Neural cell (in vitro differentiated cells): ENCODE data around the gene BCKDK. TPM values are rescaled to one million over a fixed set of nuclear protein-coding genes. Genes with fewer than 3 reads are reported as not detected.

Experiments used
- H2AFZ ChIP-seq: fragments of 200-600, 300-800 bp; sonication (generic), shearing (Covaris generic); 2 replicates; pipeline ENCODE4 v1.6.0; 2014; ENCODE audit warnings: low read depth, mild to moderate bottlenecking, antibody characterized with exemption, low read length, moderate library complexity
- H3F3A ChIP-seq: fragments of 200-600 bp; shearing (Covaris generic); 2 replicates; pipeline ENCODE4 v1.6.1; 2016; ENCODE audit warnings: mild to moderate bottlenecking, moderate library complexity, mixed read lengths, antibody characterized with exemption, low read length; ENCODE audit not compliant: insufficient read depth, poor library complexity, severe bottlenecking
- H3K27ac ChIP-seq: fragments of 200-600, 300-800 bp; sonication (generic), shearing (Covaris generic); 2 replicates; pipeline ENCODE4 v1.5.1; 2014; ENCODE audit warnings: mild to moderate bottlenecking, low read length, moderate library complexity
- H3K27me3 ChIP-seq: fragments of 300-800, 200-600 bp; sonication (generic), shearing (Covaris generic); 2 replicates; pipeline ENCODE4 v1.6.0; 2014; ENCODE audit warnings: mild to moderate bottlenecking, low read depth, low read length, moderate library complexity; ENCODE audit not compliant: insufficient read depth
- H3K36me3 ChIP-seq: fragments of 300-800, 200-600 bp; sonication (generic), shearing (Covaris generic); 2 replicates; pipeline ENCODE4 v1.5.1; 2014; ENCODE audit warnings: mild to moderate bottlenecking, antibody characterized with exemption, low read length, moderate library complexity; ENCODE audit not compliant: insufficient read depth
- H3K4me2 ChIP-seq: fragments of 300-800, 200-600 bp; sonication (generic), shearing (Covaris generic); 2 replicates; pipeline ENCODE4 v1.6.0; 2014; ENCODE audit warnings: mild to moderate bottlenecking, low read length
- H3K4me3 ChIP-seq: fragments of 300-800, 200-600 bp; sonication (generic), shearing (Covaris generic); 2 replicates; pipeline ENCODE4 v1.5.1; 2014; ENCODE audit warnings: mild to moderate bottlenecking, low read length, moderate library complexity
- H3K79me2 ChIP-seq: fragments of 200-600 bp; shearing (Covaris generic); replicated peaks from 2 replicates; pipeline ENCODE4 v1.6.0; 2014; ENCODE audit warnings: mild to moderate bottlenecking, low read length, moderate library complexity; ENCODE audit not compliant: insufficient read depth
- H3K9ac ChIP-seq: fragments of 300-800, 200-600 bp; sonication (generic), shearing (Covaris generic); 2 replicates; pipeline ENCODE4 v1.6.1; 2016; ENCODE audit warnings: mild to moderate bottlenecking, low read length, mixed read lengths
- H3K9me2 ChIP-seq: fragments of 200-600 bp; shearing (Covaris generic); 2 replicates; pipeline ENCODE4 v1.6.1; 2016; ENCODE audit warnings: mild to moderate bottlenecking, low read length, mixed read lengths; ENCODE audit not compliant: insufficient read depth
- H3K9me3 ChIP-seq: fragments of 200-600, 300-800 bp; sonication (generic), shearing (Covaris generic); 2 replicates; pipeline ENCODE4 v1.6.1; 2016; ENCODE audit warnings: mild to moderate bottlenecking, mixed run types, low read length, moderate library complexity, mixed read lengths
- H4K20me1 ChIP-seq: fragments of 200-600 bp; shearing (Covaris generic); 2 replicates; pipeline ENCODE4 v1.6.1; 2016; ENCODE audit warnings: mild to moderate bottlenecking, mixed run types; ENCODE audit not compliant: insufficient read depth
- EP300 ChIP-seq: fragments of 450-650 bp; conservative IDR thresholded peaks from 2 replicates; pipeline ENCODE4 v1.6.1; 2014; ENCODE audit warnings: antibody characterized with exemption, mild to moderate bottlenecking, moderate library complexity; ENCODE audit not compliant: poor library complexity, severe bottlenecking
- EZH2 ChIP-seq: fragments of 200-600, 300-800 bp; shearing (Covaris generic), sonication (generic); IDR thresholded peaks from 2 replicates; pipeline ENCODE4 v1.6.1; 2014; ENCODE audit warnings: antibody characterized with exemption, low read length, borderline replicate concordance, mild to moderate bottlenecking; ENCODE audit not compliant: insufficient read depth, poor library complexity, severe bottlenecking
- MXI1 ChIP-seq: fragments of 450-650 bp; conservative IDR thresholded peaks from 2 replicates; pipeline ENCODE4 v1.6.1; 2014; ENCODE audit warnings: antibody characterized with exemption, mild to moderate bottlenecking; ENCODE audit not compliant: poor library complexity, severe bottlenecking
- POLR2AphosphoS5 ChIP-seq: IDR thresholded peaks from 2 replicates; pipeline ENCODE4 v1.6.1; 2012
- RAD21 ChIP-seq: fragments of 450-650 bp; conservative IDR thresholded peaks from 2 replicates; pipeline ENCODE4 v1.6.1; 2014; ENCODE audit warnings: antibody characterized with exemption, mild to moderate bottlenecking, moderate library complexity
- SMC3 ChIP-seq: fragments of 450-650 bp; conservative IDR thresholded peaks from 2 replicates; pipeline ENCODE4 v1.6.1; 2014; ENCODE audit warnings: antibody characterized with exemption, mild to moderate bottlenecking, moderate library complexity; ENCODE audit not compliant: poor library complexity
- TAF1 ChIP-seq: IDR thresholded peaks from 2 replicates; pipeline ENCODE4 v1.6.1; 2012; ENCODE audit warnings: low read depth
- polyA plus RNA-seq: library from polyadenylated mRNA; depleted of rRNA; stranded (reverse); fragments of >200 nt; gene quantifications from 2 replicates; pipeline ENCODE4 v1.2.3, GENCODE V29; 2014
- TF ChIP-seq, protein P1 (sequence below): fragments of 450-650 bp; IDR thresholded peaks from 2 replicates; pipeline ENCODE4 v1.5.1; 2014; ENCODE audit warnings: antibody characterized with exemption, mild to moderate bottlenecking, moderate library complexity; ENCODE audit not compliant: poor library complexity, severe bottlenecking
- TF ChIP-seq, protein P2 (sequence below): IDR thresholded peaks from 2 replicates; pipeline ENCODE4 v1.6.1; 2012; ENCODE audit warnings: borderline replicate concordance

BCKDK gene
- polyA plus RNA-seq, 1 donor from 2014 or later = 26.8 TPM

DNA sequence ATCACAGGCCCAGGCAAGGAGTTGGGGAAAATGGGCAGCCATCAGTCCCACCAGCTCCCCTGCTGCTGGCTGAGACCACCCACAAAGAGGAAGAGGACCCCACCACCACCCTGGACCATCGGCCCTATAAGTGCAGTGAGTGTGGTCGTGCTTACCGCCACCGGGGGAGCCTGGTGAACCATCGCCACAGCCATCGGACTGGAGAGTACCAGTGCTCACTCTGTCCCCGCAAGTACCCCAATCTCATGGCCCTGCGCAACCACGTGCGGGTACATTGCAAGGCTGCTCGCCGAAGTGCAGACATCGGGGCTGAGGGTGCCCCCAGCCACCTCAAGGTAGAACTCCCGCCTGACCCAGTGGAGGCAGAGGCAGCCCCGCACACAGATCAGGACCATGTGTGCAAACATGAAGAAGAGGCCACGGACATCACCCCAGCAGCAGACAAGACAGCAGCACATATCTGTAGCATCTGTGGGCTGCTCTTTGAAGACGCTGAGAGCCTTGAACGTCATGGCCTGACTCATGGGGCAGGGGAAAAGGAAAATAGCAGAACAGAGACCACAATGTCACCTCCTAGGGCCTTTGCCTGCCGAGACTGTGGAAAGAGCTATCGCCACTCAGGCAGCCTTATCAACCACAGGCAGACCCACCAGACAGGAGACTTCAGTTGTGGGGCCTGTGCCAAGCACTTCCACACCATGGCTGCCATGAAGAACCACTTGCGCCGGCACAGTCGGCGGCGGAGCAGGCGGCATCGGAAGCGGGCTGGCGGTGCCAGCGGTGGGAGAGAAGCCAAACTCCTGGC, 30.4 kb upstream of the BCKDK start:
- Histone ChIP-seq H3K4me3 (no peak overlapping the region), H4K20me1 (no peaks in the 10 kb centered on the region), H3K4me2 (no peak overlapping the region), H3K36me3 (peaks cover 11% of the 10 kb centered on the region), H3K9ac (no peak overlapping the region), H3F3A (no peaks in the 10 kb centered on the region), H2AFZ (no peak overlapping the region), H3K79me2 (peaks cover 22% of the 10 kb centered on the region), H3K27ac (no peak overlapping the region), H3K27me3 (no peaks in the 10 kb centered on the region), H3K9me3 (no peaks in the 10 kb centered on the region), H3K9me2 (no peaks in the 10 kb centered on the region)
- TF ChIP-seq RAD21 = no peak
- no peak for TF ChIP-seq EP300
- no peak for TF ChIP-seq MXI1
- TF ChIP-seq, protein P1, sequence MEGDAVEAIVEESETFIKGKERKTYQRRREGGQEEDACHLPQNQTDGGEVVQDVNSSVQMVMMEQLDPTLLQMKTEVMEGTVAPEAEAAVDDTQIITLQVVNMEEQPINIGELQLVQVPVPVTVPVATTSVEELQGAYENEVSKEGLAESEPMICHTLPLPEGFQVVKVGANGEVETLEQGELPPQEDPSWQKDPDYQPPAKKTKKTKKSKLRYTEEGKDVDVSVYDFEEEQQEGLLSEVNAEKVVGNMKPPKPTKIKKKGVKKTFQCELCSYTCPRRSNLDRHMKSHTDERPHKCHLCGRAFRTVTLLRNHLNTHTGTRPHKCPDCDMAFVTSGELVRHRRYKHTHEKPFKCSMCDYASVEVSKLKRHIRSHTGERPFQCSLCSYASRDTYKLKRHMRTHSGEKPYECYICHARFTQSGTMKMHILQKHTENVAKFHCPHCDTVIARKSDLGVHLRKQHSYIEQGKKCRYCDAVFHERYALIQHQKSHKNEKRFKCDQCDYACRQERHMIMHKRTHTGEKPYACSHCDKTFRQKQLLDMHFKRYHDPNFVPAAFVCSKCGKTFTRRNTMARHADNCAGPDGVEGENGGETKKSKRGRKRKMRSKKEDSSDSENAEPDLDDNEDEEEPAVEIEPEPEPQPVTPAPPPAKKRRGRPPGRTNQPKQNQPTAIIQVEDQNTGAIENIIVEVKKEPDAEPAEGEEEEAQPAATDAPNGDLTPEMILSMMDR = no peak
- TF ChIP-seq, protein P2, sequence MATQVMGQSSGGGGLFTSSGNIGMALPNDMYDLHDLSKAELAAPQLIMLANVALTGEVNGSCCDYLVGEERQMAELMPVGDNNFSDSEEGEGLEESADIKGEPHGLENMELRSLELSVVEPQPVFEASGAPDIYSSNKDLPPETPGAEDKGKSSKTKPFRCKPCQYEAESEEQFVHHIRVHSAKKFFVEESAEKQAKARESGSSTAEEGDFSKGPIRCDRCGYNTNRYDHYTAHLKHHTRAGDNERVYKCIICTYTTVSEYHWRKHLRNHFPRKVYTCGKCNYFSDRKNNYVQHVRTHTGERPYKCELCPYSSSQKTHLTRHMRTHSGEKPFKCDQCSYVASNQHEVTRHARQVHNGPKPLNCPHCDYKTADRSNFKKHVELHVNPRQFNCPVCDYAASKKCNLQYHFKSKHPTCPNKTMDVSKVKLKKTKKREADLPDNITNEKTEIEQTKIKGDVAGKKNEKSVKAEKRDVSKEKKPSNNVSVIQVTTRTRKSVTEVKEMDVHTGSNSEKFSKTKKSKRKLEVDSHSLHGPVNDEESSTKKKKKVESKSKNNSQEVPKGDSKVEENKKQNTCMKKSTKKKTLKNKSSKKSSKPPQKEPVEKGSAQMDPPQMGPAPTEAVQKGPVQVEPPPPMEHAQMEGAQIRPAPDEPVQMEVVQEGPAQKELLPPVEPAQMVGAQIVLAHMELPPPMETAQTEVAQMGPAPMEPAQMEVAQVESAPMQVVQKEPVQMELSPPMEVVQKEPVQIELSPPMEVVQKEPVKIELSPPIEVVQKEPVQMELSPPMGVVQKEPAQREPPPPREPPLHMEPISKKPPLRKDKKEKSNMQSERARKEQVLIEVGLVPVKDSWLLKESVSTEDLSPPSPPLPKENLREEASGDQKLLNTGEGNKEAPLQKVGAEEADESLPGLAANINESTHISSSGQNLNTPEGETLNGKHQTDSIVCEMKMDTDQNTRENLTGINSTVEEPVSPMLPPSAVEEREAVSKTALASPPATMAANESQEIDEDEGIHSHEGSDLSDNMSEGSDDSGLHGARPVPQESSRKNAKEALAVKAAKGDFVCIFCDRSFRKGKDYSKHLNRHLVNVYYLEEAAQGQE = no peak
- no peak for TF ChIP-seq POLR2AphosphoS5
- TF ChIP-seq TAF1 = no peak
- TF ChIP-seq SMC3 = no peak
- TF ChIP-seq EZH2 = no peak

DNA sequence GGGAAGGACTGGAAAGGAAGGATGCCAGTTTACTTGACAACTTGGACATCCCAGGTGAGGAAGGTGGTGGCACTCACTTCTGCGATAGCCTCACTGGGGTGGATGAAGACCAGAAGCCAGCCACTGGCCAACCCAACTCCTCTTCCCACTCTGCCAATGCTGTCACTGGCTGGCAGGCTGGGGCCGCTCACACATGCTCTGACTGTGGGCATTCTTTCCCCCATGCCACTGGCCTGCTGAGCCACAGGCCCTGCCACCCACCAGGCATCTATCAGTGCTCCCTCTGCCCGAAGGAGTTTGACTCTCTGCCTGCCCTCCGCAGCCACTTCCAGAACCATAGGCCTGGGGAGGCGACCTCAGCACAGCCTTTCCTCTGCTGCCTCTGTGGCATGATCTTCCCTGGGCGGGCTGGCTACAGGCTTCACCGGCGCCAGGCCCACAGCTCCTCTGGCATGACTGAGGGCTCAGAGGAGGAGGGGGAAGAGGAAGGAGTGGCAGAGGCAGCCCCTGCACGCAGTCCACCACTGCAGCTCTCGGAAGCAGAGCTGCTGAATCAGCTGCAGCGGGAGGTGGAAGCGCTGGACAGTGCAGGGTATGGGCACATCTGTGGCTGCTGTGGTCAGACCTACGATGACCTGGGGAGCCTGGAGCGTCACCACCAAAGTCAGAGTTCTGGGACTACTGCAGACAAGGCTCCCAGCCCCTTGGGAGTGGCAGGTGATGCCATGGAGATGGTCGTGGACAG, 29.4 kb upstream of the BCKDK start:
- no peak overlapping the region for H3K4me3 ChIP-seq
- no peak overlapping the region for H3K4me2 ChIP-seq
- H3K27ac ChIP-seq = no peak overlapping the region
- H3K9me3 ChIP-seq = no peaks in the 10 kb centered on the region
- H4K20me1 ChIP-seq = no peaks in the 10 kb centered on the region
- no peak overlapping the region for H3K9ac ChIP-seq
- TF ChIP-seq SMC3 = no peak
- TF ChIP-seq, protein P2 = no peak
- TF ChIP-seq EP300 = no peak
- TF ChIP-seq POLR2AphosphoS5 = no peak
- no peak for TF ChIP-seq MXI1
- TF ChIP-seq, protein P1 = no peak
- TF ChIP-seq EZH2 = no peak
- TF ChIP-seq TAF1 = no peak
- no peak for TF ChIP-seq RAD21
- H3K79me2 ChIP-seq = peaks cover 19% of the 10 kb centered on the region
- no peak overlapping the region for H2AFZ ChIP-seq
- H3F3A ChIP-seq = no peaks in the 10 kb centered on the region
- H3K9me2 ChIP-seq = no peaks in the 10 kb centered on the region
- peaks cover 11% of the 10 kb centered on the region for H3K36me3 ChIP-seq
- no peaks in the 10 kb centered on the region for H3K27me3 ChIP-seq
